Mesodermal cell (in vitro differentiated cells): ENCODE results near the gene MTA3. TPM values are rescaled to one million over a fixed set of nuclear protein-coding genes. Genes with fewer than 3 reads are reported as not detected.
A peak's percentile ranks its signal among the peaks of the same experiment; 100 is the strongest.

Source experiments
- H3K27ac ChIP-seq: 2 replicates; pipeline ENCODE4 v1.7.0; 2013; ENCODE audit warnings: mild to moderate bottlenecking, low read depth, low read length, moderate library complexity; ENCODE audit not compliant: severe bottlenecking
- H3K36me3 ChIP-seq: 2 replicates; pipeline ENCODE4 v1.7.1; 2013; ENCODE audit warnings: mild to moderate bottlenecking, low read length, moderate library complexity; ENCODE audit not compliant: control insufficient read depth, insufficient read depth
- H3K4me1 ChIP-seq: one replicate; pipeline ENCODE4 v1.7.1; 2013; ENCODE audit warnings: mild to moderate bottlenecking, low read length; ENCODE audit not compliant: insufficient read depth, control insufficient read depth, poor library complexity, severe bottlenecking
- H3K4me3 ChIP-seq: 2 replicates; pipeline ENCODE4 v1.7.0; 2013; ENCODE audit warnings: low read length, control low read depth, mild to moderate bottlenecking; ENCODE audit not compliant: insufficient read depth, poor library complexity, severe bottlenecking; ENCODE audit errors: extremely low read depth
- H3K9me3 ChIP-seq: 2 replicates; pipeline ENCODE4 v1.7.1; 2013; ENCODE audit warnings: mild to moderate bottlenecking, low read length, moderate library complexity; ENCODE audit not compliant: control insufficient read depth
- WGBS, 2 experiments: methylation state at CpG; one replicate each; pipeline ENCODE4 v1.1.5; 2013; ENCODE audit warnings: missing lambda C conversion rate in 2 of 2; ENCODE audit not compliant: insufficient coverage in 2 of 2; 5-methylcytosine and 5-hydroxymethylcytosine counted together
- polyA plus RNA-seq, 2 experiments: library from polyadenylated mRNA; stranded (reverse); fragments of 50-300 nt; gene quantifications; one replicate each; pipeline ENCODE4 v1.2.3, GENCODE V29; 2013

Gene MTA3
- 76.2 TPM for polyA plus RNA-seq (2013, experiment 1 of 2)
- polyA plus RNA-seq (2013, experiment 2 of 2), result 74.0 TPM

DNA sequence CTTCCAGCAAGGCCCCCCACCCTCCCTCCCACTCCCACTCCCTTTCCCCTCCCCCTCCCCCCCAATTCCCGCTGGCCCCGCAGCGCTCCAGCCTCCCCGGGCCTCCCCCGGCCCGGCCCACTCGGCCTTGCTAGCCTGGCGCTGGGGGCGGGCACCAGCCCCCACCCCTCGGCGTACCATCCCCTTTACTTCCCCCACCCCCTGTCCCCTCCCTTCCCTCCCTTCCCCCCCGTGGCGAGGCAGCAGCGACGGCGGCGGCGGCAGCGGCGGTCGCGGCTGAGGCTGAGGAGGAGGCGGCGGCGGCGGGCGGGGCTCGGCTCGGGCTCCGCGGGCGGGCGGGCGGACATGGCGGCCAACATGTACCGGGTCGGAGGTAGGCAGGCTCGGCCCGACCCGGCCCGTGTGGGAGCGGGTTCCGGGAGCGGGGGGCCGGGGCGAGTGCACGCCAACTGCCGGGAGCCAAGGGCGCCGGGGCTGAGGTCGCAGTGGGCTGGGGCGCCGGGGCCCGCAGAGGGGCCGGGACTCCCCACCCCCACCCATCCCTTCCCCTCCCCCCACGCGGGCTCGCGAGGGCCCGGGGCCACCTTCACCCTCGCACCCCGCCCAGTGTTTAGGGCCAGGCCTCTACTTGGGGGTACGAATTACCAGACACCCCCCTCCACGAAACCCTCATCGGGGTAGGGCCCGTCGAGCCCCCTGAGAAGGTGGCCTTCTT is at the start of gene MTA3:
Gene MTA3 (plus strand): TSS at position 232 of the 715 bp plus-strand sequence. CDS start 114 bp downstream, at position 346.
- Histone ChIP-seq H3K4me3 (peak within 1 kb of the TSS; percentile 77), H3K36me3 (peaks cover 32% of the 10 kb centered on the region), H3K4me1 (peaks cover 9% of the 10 kb centered on the region), H3K27ac (peak within 1 kb of the TSS; percentile 53), H3K9me3 (no peaks in the 10 kb centered on the region)
- 0 to 1% methylated on average over 12 to 20 of the region's 67 CpGs for WGBS, 2 experiments

DNA sequence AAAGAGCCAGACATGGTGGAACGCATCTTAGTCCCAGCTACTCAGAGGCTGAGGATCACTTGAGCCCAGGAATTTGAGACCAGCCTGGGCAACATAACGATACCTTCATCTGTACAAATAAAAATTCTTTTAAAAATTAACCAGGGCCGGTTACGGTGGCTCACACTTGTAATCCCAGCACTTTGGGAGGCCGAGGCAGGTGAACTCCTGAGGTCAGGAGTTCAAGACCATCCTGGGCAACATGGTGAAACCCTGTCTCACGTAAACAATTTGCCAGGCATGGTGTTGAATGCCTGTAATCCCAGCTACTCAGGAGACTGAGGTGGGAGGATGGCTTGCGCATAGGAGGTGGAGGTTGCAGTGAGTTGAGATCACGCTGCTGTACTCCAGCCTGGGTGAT is 48.8 kb upstream of the MTA3 start:
- H3K9me3 ChIP-seq, result no peaks in the 10 kb centered on the region
- no peaks in the 10 kb centered on the region for H3K4me1 ChIP-seq
- H3K27ac ChIP-seq, result no peak overlapping the region
- no peaks in the 10 kb centered on the region for H3K36me3 ChIP-seq
- no peak overlapping the region for H3K4me3 ChIP-seq
- 88 to 93% methylated on average over 8 of the region's 8 CpGs for WGBS, 2 experiments

DNA sequence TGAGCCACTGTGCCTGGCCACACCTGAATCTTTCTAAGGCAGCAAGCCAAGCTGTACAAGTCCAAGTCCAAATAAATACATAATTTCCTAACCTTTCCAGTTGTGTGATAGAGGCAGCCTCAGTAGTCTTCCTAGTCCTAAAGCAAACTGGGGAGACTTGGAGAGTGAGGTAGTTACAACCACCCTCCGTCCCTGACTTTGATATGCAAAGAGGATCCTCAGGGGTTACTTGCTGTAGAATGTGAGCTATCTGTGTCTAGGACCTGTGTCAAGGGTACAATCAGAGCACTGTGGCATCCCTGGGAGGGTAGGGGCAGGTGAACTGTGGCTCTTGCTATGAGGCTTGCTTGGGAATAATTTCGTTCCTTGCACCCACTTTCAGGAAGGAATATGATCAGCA is 46.4 kb upstream of the MTA3 start:
- H3K36me3 ChIP-seq, result no peaks in the 10 kb centered on the region
- no peak overlapping the region for H3K27ac ChIP-seq
- H3K9me3 ChIP-seq, result no peaks in the 10 kb centered on the region
- H3K4me1 ChIP-seq, result no peaks in the 10 kb centered on the region
- 58 to 81% methylated on average over 2 of the region's 2 CpGs for WGBS, 2 experiments
- H3K4me3 ChIP-seq, result no peak overlapping the region

DNA sequence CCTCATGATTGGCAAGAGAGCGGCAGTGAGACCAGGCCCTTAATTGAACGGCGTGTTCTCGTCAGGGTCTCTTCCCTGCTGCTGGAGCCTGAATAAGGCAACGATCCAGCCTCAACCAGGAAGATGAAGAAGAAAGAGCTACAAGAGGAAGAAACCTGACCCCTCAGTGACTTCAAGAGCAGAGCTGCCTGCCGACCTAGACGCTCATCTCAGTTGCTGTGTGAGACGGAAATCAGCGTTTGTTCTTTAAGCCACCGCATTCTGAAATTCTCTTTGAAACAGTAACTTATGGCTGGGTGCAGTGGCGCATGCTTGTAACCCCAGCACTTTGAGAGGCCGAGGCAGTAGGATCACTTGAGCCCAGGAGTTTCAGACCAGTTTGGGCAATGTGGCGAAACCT is 45.1 kb upstream of the MTA3 start:
- H3K9me3 ChIP-seq, result no peaks in the 10 kb centered on the region
- no peak overlapping the region for H3K4me3 ChIP-seq
- 80% methylated on average over 11 to 12 of the region's 13 CpGs for WGBS, 2 experiments
- H3K27ac ChIP-seq, result no peak overlapping the region
- no peaks in the 10 kb centered on the region for H3K4me1 ChIP-seq
- no peaks in the 10 kb centered on the region for H3K36me3 ChIP-seq

- Histone ChIP-seq H3K27ac (no peak overlapping the region), H3K4me3 (no peak overlapping the region), H3K4me1 (no peaks in the 10 kb centered on the region), H3K9me3 (no peaks in the 10 kb centered on the region), H3K36me3 (no peaks in the 10 kb centered on the region)
- WGBS, 2 experiments, result 87% methylated on average over 3 of the region's 4 CpGs; no CpG with 5 or more reads in 1 of the 2 experiments
Measured at GRCh38 chr2:42532397-42532796, 36.0 kb upstream of the MTA3 start.

- no CpG with 5 or more reads among the region's 3 CpGs for WGBS, 2 experiments
- no peak overlapping the region for H3K4me3 ChIP-seq
Measured at GRCh38 chr2:42537493-42537892, 30.9 kb upstream of the MTA3 start.

GRCh38 chr2:42542871-42543270 is 25.6 kb upstream of the MTA3 start:
- 66 to 88% methylated on average over 2 to 3 of the region's 4 CpGs for WGBS, 2 experiments
- H3K27ac ChIP-seq, result no peak overlapping the region

More at GRCh38 chr2:42537493-42537892, 30.9 kb upstream of the MTA3 start:
- Histone ChIP-seq H3K4me1 (no peaks in the 10 kb centered on the region), H3K36me3 (no peaks in the 10 kb centered on the region), H3K9me3 (no peaks in the 10 kb centered on the region), H3K27ac (no peak overlapping the region)

GRCh38 chr2:42545023-42545721 is 23.3 kb upstream of the MTA3 start:
- H3K27ac ChIP-seq, result no peak overlapping the region
- 69 to 80% methylated on average over 5 to 7 of the region's 8 CpGs for WGBS, 2 experiments
- no peaks in the 10 kb centered on the region for H3K9me3 ChIP-seq
- H3K4me3 ChIP-seq, result no peak overlapping the region
- H3K4me1 ChIP-seq, result no peaks in the 10 kb centered on the region
- H3K36me3 ChIP-seq, result no peaks in the 10 kb centered on the region

More at GRCh38 chr2:42542871-42543270, 25.6 kb upstream of the MTA3 start:
- H3K4me3 ChIP-seq, result no peak overlapping the region
- no peaks in the 10 kb centered on the region for H3K36me3 ChIP-seq
- no peaks in the 10 kb centered on the region for H3K9me3 ChIP-seq
- no peaks in the 10 kb centered on the region for H3K4me1 ChIP-seq

DNA sequence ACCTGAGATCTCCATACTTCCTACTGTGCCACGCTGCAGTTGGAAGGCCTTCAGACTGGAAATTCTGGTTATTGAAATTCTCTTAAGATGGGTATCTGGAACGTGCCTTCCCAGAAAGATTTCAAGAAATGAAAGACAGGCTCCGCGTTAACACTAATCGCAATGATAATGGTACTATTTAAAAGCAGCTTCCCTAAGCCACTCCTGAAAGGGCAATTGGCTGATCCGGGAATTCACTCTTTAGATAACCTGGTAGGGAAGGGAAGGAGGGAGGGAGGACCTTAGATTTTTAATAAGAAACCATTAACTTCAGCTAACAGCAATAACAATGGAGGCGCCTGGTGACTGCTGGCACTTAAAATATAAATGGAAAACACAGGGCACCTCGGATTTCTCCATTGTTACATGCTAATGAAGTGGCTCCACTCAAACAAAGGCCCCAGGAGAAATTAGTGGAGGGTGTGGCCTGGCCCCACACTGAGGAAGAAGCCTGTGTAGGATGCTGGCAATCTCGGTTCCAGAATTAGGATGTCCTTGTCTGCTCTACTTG is 22.5 kb upstream of the MTA3 start:
- H3K4me1 ChIP-seq, result no peaks in the 10 kb centered on the region
- H3K4me3 ChIP-seq, result no peak overlapping the region
- H3K36me3 ChIP-seq, result no peaks in the 10 kb centered on the region
- no peak overlapping the region for H3K27ac ChIP-seq
- WGBS, 2 experiments, result 0 to 16% methylated on average over 1 to 4 of the region's 9 CpGs
- no peaks in the 10 kb centered on the region for H3K9me3 ChIP-seq

DNA sequence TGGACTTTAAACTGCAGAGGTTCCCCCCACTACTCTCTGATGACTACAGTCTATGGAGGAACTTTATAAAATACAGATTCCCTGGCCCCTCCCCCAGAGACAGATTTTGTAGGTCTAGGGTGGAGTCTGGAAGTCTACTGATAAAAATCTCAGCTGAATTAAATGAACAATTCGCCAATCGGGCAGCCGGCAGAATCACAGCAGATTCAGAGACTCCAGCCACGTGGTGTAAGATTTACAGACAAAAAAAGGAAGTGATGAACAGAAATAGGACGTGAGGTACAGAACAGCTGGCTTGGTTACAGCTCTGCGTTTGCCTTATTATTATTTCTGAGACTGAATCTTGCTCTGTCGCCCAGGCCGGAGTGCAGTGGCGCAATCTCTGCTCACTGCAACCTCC is 21.4 kb upstream of the MTA3 start:
- Histone ChIP-seq H3K27ac (no peak overlapping the region), H3K4me1 (no peaks in the 10 kb centered on the region), H3K4me3 (no peak overlapping the region), H3K36me3 (no peaks in the 10 kb centered on the region), H3K9me3 (no peaks in the 10 kb centered on the region)
- 92% methylated on average over 9 of the region's 9 CpGs for WGBS, 2 experiments
